Neutrophil (primary cell): ENCODE measurements around the gene PRTN3.

Experiments used
- H3K27ac ChIP-seq: fragments of 200-600 bp; sonication (generic); 2 replicates; pipeline ENCODE4 v1.5.1; 2016; ENCODE audit warnings: mild to moderate bottlenecking, moderate library complexity
- H3K27me3 ChIP-seq: fragments of 200-600 bp; sonication (generic); 2 replicates; pipeline ENCODE4 v1.6.0; 2016; ENCODE audit warnings: mild to moderate bottlenecking
- H3K36me3 ChIP-seq: fragments of 200-600 bp; sonication (generic); 2 replicates; pipeline ENCODE4 v1.5.1; 2017
- H3K4me1 ChIP-seq, 2 experiments: fragments of 200-600 bp in 1 of 2; sonication (generic) in 1 of 2; 1 replicate in 1 of 2; 2 replicates in 1 of 2; pipeline versions ENCODE4 v1.5.1 to v1.6.1; 2013 to 2016; ENCODE audit warnings: low read depth in 1 of 2, low read length in 1 of 2, mild to moderate bottlenecking in 1 of 2, moderate library complexity in 1 of 2; ENCODE audit not compliant: control insufficient read depth in 1 of 2, insufficient read depth in 1 of 2
- H3K4me3 ChIP-seq, 2 experiments: fragments of 200-600 bp in 1 of 2; sonication (generic) in 1 of 2; 1 replicate in 1 of 2; 2 replicates in 1 of 2; pipeline ENCODE4 v1.5.1; 2013 to 2016; ENCODE audit warnings: low read depth in 1 of 2, low read length in 1 of 2, mild to moderate bottlenecking in 1 of 2, moderate library complexity in 1 of 2
- H3K9me3 ChIP-seq: fragments of 200-600 bp; sonication (generic); 2 replicates; pipeline ENCODE4 v1.5.1; 2016
- CTCF ChIP-seq: fragments of 200-600 bp; sonication (generic); IDR thresholded peaks from 2 replicates; pipeline ENCODE4 v1.5.1; 2016; ENCODE audit warnings: antibody characterized with exemption

The PRTN3 gene

GRCh38 chr19:810077-810855 lies 30.5 kb upstream of the PRTN3 start:
- no peak for TF ChIP-seq CTCF
- peaks cover 80% of the 10 kb centered on the region for H3K36me3 ChIP-seq
- no peak overlapping the region for H3K27ac ChIP-seq

GRCh38 chr19:810883-811489 lies 29.8 kb upstream of the PRTN3 start:
- Histone ChIP-seq H3K4me3 (no peak overlapping the region), H3K9me3 (no peaks in the 10 kb centered on the region), H3K4me1 (no peaks in the 10 kb centered on the region), H3K36me3 (peaks cover 73% of the 10 kb centered on the region), H3K27me3 (no peaks in the 10 kb centered on the region), H3K27ac (no peak overlapping the region)
- TF ChIP-seq CTCF: no peak

More at GRCh38 chr19:810077-810855, 30.5 kb upstream of the PRTN3 start:
- H3K27me3 ChIP-seq: no peaks in the 10 kb centered on the region
- no peaks in the 10 kb centered on the region for H3K4me1 ChIP-seq
- H3K9me3 ChIP-seq: no peaks in the 10 kb centered on the region
- no peak overlapping the region for H3K4me3 ChIP-seq

DNA sequence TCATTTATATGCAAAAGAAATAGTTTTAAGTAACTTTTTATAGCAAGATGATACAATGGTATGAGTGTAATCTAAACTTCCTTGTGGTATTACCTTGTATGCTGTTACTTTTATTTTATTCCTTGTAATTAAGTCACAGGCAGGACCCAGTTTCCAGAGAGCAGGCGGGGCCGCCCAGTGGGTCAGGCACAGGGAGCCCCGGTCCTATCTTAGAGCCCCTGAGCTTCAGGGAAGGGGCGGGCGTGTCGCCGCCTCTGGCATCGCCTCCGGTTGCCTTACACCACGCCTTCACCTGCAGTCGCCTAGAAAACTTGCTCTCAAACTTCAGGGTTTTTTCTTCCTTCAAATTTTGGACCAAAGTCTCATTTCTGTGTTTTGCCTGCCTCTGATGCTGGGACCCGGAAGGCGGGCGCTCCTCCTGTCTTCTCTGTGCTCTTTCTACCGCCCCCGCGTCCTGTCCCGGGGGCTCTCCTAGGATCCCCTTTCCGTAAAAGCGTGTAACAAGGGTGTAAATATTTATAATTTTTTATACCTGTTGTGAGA lies 29.2 kb upstream of the PRTN3 start:
- H3K9me3 ChIP-seq: no peaks in the 10 kb centered on the region

GRCh38 chr19:812049-812746 lies 28.6 kb upstream of the PRTN3 start:
- Histone ChIP-seq H3K4me1 (no peaks in the 10 kb centered on the region), H3K36me3 (peaks cover 60% of the 10 kb centered on the region), H3K9me3 (no peaks in the 10 kb centered on the region), H3K27ac (no peak overlapping the region), H3K4me3 (no peak overlapping the region), H3K27me3 (no peaks in the 10 kb centered on the region)
- no peak for TF ChIP-seq CTCF

More for the DNA sequence above, 29.2 kb upstream of the PRTN3 start:
- Histone ChIP-seq H3K27ac (no peak overlapping the region), H3K4me3 (no peak overlapping the region), H3K4me1 (no peaks in the 10 kb centered on the region), H3K36me3 (peaks cover 67% of the 10 kb centered on the region), H3K27me3 (no peaks in the 10 kb centered on the region)
- no peak for TF ChIP-seq CTCF

DNA sequence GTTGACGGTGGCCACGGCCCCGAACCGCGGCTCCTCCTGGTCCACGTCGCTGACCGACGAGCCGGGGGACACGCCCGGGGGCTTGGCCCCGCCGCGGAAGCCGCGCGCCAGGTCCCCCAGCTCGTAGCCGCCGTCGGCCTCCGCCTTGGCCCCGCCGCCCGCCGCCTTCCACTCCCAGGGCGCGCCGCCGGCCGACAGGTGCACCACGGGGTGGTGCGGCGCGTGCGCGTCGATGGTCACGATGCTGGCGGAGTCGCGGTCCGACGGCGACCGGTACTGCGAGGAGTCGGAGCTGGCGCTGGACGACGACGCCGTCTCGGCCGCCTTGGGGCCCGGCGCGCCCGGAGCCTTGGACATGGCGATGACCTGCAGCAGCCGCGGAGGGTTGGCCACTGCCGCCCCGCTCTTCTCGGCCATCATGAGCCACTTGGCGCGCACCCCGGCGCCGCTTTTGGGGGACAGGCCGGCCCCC lies 28.0 kb upstream of the PRTN3 start:
- no peaks in the 10 kb centered on the region for H3K27me3 ChIP-seq
- no peak overlapping the region for H3K27ac ChIP-seq
- H3K9me3 ChIP-seq: no peaks in the 10 kb centered on the region
- H3K36me3 ChIP-seq: peaks cover 55% of the 10 kb centered on the region
- H3K4me3 ChIP-seq: no peak overlapping the region
- H3K4me1 ChIP-seq: no peaks in the 10 kb centered on the region
- TF ChIP-seq CTCF: no peak
